Testis (tissue), 3 donors: ENCODE measurements around the gene TSKU. TPM values are rescaled to one million over a fixed set of nuclear protein-coding genes. Genes with fewer than 3 reads are reported as not detected.
"Not testable (repeated sequence)": the region's sequence is repeated elsewhere in the genome, so short reads cannot be mapped to it uniquely, and the experiment has no call there.

Source experiments
- DNase-seq: peaks from one replicate; pipeline ENCODE4 v3.0.0-alpha.2; 2019
- H3K27ac ChIP-seq, 2 donors: fragments of 200-600 bp; sonication (generic); one replicate each; pipeline ENCODE4 v1.5.1; 2019
- H3K27me3 ChIP-seq: fragments of 200-600 bp; sonication (generic); one replicate; pipeline ENCODE4 v1.5.1; 2019
- H3K36me3 ChIP-seq: fragments of 200-600 bp; sonication (generic); one replicate; pipeline ENCODE4 v1.5.1; 2017; ENCODE audit warnings: low read depth; ENCODE audit errors: missing control alignments
- H3K4me1 ChIP-seq: fragments of 200-600 bp; sonication (generic); one replicate; pipeline ENCODE4 v1.5.1; 2019
- H3K4me3 ChIP-seq, 2 donors: fragments of 200-600 bp; sonication (generic); one replicate each; pipeline ENCODE4 v1.5.1; 2017 to 2019
- H3K9me3 ChIP-seq: fragments of 200-600 bp; sonication (generic); one replicate; pipeline ENCODE4 v1.5.1; 2017
- POLR2A ChIP-seq: fragments of 450-650 bp; IDR thresholded peaks from one replicate; pipeline ENCODE4 v1.6.1; 2017; ENCODE audit warnings: antibody characterized with exemption, mild to moderate bottlenecking, moderate library complexity
- WGBS, 2 donors: methylation state at CpG; one replicate each; pipeline ENCODE4 v1.1.5; 2018; 5-methylcytosine and 5-hydroxymethylcytosine counted together
- intact Hi-C: fragments of 100-400 bp; cut with DNase I; formaldehyde crosslinking; loops from one replicate; pipeline ENCODE4 v1.15.1; 2023; ENCODE audit warnings: low total_unique reads
- polyA plus RNA-seq: library from polyadenylated mRNA; stranded (reverse); fragments of 350-450 nt; fragmentation: Illumina TruSeq; extraction: RNeasy Lipid Tissue Mini Kit (QIAGEN cat#74804); gene quantifications from one replicate; pipeline ENCODE4 v1.2.3, GENCODE V29; 2014; ENCODE audit warnings: low read depth, low replicate concordance; ENCODE audit not compliant: insufficient read depth
- total RNA-seq, 2 donors: library from RNA; depleted of rRNA; stranded (reverse); fragments of >200 nt; gene quantifications; one replicate each; pipeline ENCODE4 v1.2.3, GENCODE V29; 2016
- TF ChIP-seq, protein P1 (sequence below), 3 experiments: fragments of 450-650 bp in 2 of 3; fragments of 200-600 bp in 1 of 3; sonication (generic) in 1 of 3; IDR thresholded peaks; one replicate each; pipeline ENCODE4 v1.5.1; 2016 to 2019; ENCODE audit warnings: antibody characterized with exemption in 3 of 3, mild to moderate bottlenecking in 2 of 3, moderate library complexity in 1 of 3

TSKU gene
- total and polyA plus RNA-seq, 3 donors from 2014 or later: 17.1 to 30.2 (median 25.9) TPM

DNA sequence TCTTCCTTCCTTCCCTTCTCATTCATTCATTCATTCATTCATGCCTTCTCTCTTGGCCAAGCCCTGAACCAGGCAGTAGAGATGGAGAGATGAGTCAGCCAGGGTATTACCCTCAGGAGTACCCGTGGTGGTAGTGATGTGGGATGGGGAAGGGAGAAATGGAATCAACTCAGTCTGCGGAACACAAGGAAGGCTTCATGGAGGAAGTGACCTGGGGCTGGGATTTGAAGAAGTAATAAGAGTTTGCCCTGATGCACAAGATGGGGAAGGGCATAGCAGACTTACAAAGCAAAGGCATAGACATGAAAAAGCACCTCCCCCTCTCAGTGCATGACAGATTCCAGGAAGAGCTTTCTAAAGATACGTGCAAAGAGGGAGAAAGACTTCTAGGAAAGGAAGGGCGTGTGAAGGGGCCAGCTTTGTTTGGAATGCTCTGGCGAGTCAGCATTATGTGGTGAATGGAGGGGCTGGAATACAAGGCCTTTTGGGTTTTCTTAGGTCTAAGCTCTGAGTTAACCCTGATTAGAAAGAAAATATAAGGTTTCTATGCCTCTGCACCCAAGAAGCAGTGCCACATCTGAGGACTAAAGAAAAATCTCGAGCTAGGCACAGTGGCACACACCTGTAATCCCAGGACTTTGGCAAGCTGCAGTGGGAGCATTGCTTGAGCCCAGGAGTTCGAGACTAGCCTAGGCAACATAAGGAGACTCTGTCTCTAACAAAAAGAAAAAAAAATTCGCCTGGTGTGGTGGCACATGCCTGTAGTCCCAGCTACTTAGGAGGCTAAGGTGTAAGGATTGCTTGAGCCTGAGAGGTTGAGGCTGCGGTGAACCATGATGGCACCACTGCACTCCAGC lies 41.2 kb downstream of the TSKU start:
- no peak for DNase-seq
- no peaks in the 10 kb centered on the region for H3K36me3 ChIP-seq
- H3K4me1 ChIP-seq: no peaks in the 10 kb centered on the region
- 70 to 89% methylated on average over 9 of the region's 9 CpGs for WGBS, 2 donors
- H3K27ac ChIP-seq: no peak overlapping the region
- intact Hi-C loops: no loop called here
- no peaks in the 10 kb centered on the region for H3K27me3 ChIP-seq
- TF ChIP-seq, protein P1, sequence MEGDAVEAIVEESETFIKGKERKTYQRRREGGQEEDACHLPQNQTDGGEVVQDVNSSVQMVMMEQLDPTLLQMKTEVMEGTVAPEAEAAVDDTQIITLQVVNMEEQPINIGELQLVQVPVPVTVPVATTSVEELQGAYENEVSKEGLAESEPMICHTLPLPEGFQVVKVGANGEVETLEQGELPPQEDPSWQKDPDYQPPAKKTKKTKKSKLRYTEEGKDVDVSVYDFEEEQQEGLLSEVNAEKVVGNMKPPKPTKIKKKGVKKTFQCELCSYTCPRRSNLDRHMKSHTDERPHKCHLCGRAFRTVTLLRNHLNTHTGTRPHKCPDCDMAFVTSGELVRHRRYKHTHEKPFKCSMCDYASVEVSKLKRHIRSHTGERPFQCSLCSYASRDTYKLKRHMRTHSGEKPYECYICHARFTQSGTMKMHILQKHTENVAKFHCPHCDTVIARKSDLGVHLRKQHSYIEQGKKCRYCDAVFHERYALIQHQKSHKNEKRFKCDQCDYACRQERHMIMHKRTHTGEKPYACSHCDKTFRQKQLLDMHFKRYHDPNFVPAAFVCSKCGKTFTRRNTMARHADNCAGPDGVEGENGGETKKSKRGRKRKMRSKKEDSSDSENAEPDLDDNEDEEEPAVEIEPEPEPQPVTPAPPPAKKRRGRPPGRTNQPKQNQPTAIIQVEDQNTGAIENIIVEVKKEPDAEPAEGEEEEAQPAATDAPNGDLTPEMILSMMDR (IDR thresholded peaks at IDR 0.05): no peak
- TF ChIP-seq POLR2A: no peak
- no peak overlapping the region for H3K4me3 ChIP-seq
- H3K9me3 ChIP-seq: no peaks in the 10 kb centered on the region

GRCh38 chr11:76824980-76825725 lies 42.0 kb downstream of the TSKU start:
- H3K4me3 ChIP-seq: no peak overlapping the region
- H3K4me1 ChIP-seq: no peaks in the 10 kb centered on the region
- no peaks in the 10 kb centered on the region for H3K36me3 ChIP-seq
- WGBS, 2 donors: 78 to 92% methylated on average over 5 of the region's 5 CpGs
- TF ChIP-seq POLR2A: no peak
- TF ChIP-seq, protein P1 (IDR thresholded peaks at IDR 0.05): no peak
- no peak for DNase-seq
- intact Hi-C loops: no loop called here
- H3K27ac ChIP-seq: no peak overlapping the region
- H3K27me3 ChIP-seq: no peaks in the 10 kb centered on the region
- H3K9me3 ChIP-seq: no peaks in the 10 kb centered on the region

GRCh38 chr11:76825726-76826396 lies 42.7 kb downstream of the TSKU start:
- 80 to 82% methylated on average over 1 of the region's 1 CpG for WGBS, 2 donors
- Histone ChIP-seq H3K4me3 (no peak overlapping the region), H3K27ac (no peak overlapping the region), H3K27me3 (no peaks in the 10 kb centered on the region), H3K36me3 (no peaks in the 10 kb centered on the region), H3K9me3 (no peaks in the 10 kb centered on the region), H3K4me1 (no peaks in the 10 kb centered on the region)
- DNase-seq: no peak
- intact Hi-C loops: no loop called here
- no peak for TF ChIP-seq POLR2A
- TF ChIP-seq, protein P1 (IDR thresholded peaks at IDR 0.05): no peak

- H3K27me3 ChIP-seq, DNase-seq, H3K36me3 ChIP-seq, intact Hi-C loops, H3K9me3 ChIP-seq, H3K27ac ChIP-seq, H3K4me1 ChIP-seq, H3K4me3 ChIP-seq: not testable (repeated sequence)
- 84 to 97% methylated on average over 3 of the region's 3 CpGs for WGBS, 2 donors
Observed at GRCh38 chr11:76826508-76826907, 43.4 kb downstream of the TSKU start.

DNA sequence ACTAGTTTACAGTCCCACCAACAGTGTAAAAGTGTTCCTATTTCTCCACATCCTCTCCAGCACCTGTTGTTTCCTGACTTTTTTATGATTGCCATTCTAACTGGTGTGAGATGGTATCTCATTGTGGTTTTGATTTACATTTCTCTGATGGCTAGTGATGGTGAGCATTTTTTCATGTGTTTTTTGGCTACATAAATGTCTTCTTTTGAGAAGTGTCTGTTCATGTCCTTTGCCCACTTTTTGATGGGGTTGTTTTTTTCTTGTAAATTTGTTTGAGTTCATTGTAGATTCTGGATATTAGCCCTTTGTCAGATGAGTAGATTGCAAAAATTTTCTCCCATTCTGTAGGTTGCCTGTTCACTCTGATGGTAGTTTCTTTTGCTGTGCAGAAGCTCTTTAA lies 43.8 kb downstream of the TSKU start:
- H3K36me3 ChIP-seq, DNase-seq, intact Hi-C loops, H3K9me3 ChIP-seq, H3K27me3 ChIP-seq, H3K4me3 ChIP-seq, H3K4me1 ChIP-seq, H3K27ac ChIP-seq: not testable (repeated sequence)
